Mesodermal cell (in vitro differentiated cells): ENCODE results near the gene RNF175.

Experiments
- H3K27ac ChIP-seq: 2 replicates; pipeline ENCODE4 v1.7.0; 2013; ENCODE audit warnings: mild to moderate bottlenecking, low read depth, low read length, moderate library complexity; ENCODE audit not compliant: severe bottlenecking
- H3K36me3 ChIP-seq: 2 replicates; pipeline ENCODE4 v1.7.1; 2013; ENCODE audit warnings: mild to moderate bottlenecking, low read length, moderate library complexity; ENCODE audit not compliant: control insufficient read depth, insufficient read depth
- H3K4me1 ChIP-seq: one replicate; pipeline ENCODE4 v1.7.1; 2013; ENCODE audit warnings: mild to moderate bottlenecking, low read length; ENCODE audit not compliant: insufficient read depth, control insufficient read depth, poor library complexity, severe bottlenecking
- H3K4me3 ChIP-seq: 2 replicates; pipeline ENCODE4 v1.7.0; 2013; ENCODE audit warnings: low read length, control low read depth, mild to moderate bottlenecking; ENCODE audit not compliant: insufficient read depth, poor library complexity, severe bottlenecking; ENCODE audit errors: extremely low read depth
- H3K9me3 ChIP-seq: 2 replicates; pipeline ENCODE4 v1.7.1; 2013; ENCODE audit warnings: mild to moderate bottlenecking, low read length, moderate library complexity; ENCODE audit not compliant: control insufficient read depth
- WGBS, 2 experiments: methylation state at CpG; one replicate each; pipeline ENCODE4 v1.1.5; 2013; ENCODE audit warnings: missing lambda C conversion rate in 2 of 2; ENCODE audit not compliant: insufficient coverage in 2 of 2; 5-methylcytosine and 5-hydroxymethylcytosine counted together

RNF175 gene

DNA sequence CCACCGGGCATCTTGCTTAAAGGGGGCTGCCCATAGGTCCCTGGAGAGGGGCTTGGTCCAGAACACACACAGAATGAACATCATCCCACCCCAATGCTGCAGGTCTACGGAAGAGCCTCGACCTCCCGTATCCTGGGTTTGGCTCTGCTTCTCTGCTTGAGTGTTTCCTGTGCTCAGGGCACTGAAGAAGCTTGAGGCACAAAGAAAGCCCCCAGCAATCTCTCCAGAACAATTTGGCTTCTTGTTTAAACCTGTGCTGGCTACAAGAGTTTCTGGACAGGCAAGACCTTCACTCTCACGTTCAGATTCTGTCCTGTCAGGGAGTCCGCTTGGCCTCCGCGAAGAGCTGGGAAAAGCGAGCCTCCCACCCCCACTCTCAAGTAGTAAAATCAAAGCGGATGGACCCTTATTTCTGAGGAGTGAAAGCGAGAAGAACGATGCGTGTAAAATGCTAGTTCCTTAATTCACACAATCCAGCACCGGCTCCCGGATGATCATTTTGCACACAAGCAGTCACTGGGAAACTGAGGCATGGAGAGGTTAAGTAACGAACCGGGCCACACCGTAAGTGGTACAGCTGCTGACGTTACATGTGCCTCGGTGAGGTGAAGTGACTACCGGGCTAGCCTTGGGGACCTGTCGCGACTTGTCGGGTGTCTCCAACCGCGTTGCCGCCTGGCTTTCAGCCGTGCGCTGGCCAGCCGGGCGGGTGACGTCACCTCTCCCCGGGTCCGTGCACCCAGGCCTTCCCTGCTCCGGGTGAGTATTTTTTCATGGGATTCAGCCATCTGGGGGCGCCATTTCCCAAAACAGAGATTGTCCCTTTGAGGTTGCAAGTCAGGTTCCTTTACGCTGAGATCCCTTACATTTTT lies 32.2 kb upstream of the RNF175 start:
- Histone ChIP-seq H3K4me3 (peak overlapping the region; percentile 20), H3K36me3 (no peaks in the 10 kb centered on the region), H3K27ac (no peak overlapping the region), H3K9me3 (no peaks in the 10 kb centered on the region), H3K4me1 (peaks cover 15% of the 10 kb centered on the region)
- WGBS, 2 experiments, result 47 to 53% methylated on average over 32 to 34 of the region's 37 CpGs

DNA sequence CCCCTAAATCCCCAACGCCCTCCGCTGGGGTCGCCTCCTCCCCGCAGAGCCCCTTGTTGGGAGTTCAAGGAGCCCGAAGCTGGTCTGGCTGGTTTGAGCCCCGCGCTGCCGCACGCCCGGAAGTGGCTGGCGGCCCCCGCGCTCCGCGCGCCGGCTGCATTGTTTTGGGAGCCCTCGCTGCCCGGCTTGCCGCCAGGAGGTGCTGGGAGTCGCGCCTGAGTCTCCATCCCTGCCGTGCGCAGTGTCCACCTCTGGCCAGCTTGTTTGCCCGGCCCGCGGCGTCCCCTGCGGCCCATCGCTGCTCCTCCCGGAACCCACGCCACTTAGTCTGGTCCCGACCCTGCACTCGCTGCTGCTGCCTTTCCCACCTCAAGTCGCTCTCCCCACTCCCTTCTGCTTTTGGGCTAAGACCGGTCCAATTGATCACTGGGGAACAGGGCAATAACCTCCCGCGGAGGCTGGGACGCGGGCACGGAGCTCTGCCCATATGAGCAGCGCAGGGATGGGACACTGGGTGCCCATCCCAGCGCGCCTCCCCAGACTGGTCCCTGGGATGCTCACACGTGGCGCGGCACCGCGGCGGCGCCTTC lies 31.2 kb upstream of the RNF175 start:
- Histone ChIP-seq H3K27ac (peak overlapping the region; percentile 67), H3K4me3 (peak overlapping the region; percentile 17), H3K36me3 (no peaks in the 10 kb centered on the region), H3K4me1 (peaks cover 20% of the 10 kb centered on the region), H3K9me3 (no peaks in the 10 kb centered on the region)
- 8 to 15% methylated on average over 23 to 39 of the region's 51 CpGs for WGBS, 2 experiments

DNA sequence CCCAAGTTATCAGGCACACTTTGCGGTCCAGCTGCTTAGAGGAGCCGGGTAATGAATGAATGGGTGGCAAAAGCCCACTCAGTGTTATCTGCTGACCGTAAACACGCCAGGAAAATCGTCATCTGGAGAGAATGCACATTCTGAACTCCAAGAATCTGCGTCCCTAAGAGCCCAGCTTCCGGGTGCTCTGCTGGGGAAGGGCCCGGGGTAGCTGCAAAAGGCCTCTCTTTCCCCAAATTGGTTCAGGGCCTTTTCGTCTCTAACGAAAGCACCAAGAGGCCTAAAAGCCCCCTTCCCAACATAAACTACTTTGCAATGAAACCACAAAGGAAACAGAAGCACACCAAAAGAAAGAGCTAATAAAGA lies 30.7 kb upstream of the RNF175 start:
- peak overlapping the region; percentile 17 for H3K4me3 ChIP-seq
- H3K27ac ChIP-seq, result peak overlapping the region; percentile 67
- H3K36me3 ChIP-seq, result no peaks in the 10 kb centered on the region
- WGBS, 2 experiments, result 5 to 6% methylated on average over 8 of the region's 10 CpGs
- H3K9me3 ChIP-seq, result no peaks in the 10 kb centered on the region
- peaks cover 21% of the 10 kb centered on the region for H3K4me1 ChIP-seq

DNA sequence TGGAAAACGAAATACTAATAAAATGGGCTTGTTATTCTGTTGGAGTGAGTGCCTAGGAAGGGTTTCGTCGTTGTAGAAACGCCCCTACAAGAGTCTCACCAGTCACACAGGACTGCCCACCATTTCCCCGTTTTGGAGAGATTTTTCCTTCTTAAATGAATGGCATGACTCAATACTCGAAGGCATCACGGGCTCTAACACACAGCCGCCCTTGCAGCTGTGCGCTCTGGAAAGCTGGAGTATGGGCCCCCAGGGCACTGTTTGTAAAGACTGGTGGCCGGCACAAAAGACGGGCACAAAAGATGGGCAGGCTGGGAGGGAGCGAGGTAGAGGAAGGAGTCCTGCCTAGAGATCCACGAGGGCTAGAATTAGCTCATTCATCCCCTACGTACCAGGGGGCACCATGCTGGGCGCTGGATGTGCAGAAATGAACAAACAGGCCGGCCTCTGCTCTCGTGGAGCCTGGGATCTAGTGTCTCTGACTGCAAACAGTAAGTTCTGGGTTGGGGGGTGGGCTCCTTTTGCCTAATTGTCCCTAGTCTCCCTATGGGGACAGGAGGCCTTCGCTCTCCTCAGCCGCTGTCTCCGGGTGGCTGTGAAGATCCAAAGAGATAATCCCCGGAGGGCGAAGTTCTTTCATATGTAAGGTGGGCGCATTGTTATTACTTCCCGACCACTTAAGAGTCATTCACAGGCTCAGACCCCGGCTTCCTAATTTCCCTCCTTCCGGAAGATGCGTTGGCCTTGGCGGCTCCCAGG lies 30.1 kb upstream of the RNF175 start:
- 10 to 17% methylated on average over 10 to 20 of the region's 28 CpGs for WGBS, 2 experiments
- H3K36me3 ChIP-seq, result no peaks in the 10 kb centered on the region
- H3K9me3 ChIP-seq, result no peaks in the 10 kb centered on the region
- H3K4me3 ChIP-seq, result peak overlapping the region; percentile 46
- H3K4me1 ChIP-seq, result peaks cover 21% of the 10 kb centered on the region
- H3K27ac ChIP-seq, result peak overlapping the region; percentile 67

DNA sequence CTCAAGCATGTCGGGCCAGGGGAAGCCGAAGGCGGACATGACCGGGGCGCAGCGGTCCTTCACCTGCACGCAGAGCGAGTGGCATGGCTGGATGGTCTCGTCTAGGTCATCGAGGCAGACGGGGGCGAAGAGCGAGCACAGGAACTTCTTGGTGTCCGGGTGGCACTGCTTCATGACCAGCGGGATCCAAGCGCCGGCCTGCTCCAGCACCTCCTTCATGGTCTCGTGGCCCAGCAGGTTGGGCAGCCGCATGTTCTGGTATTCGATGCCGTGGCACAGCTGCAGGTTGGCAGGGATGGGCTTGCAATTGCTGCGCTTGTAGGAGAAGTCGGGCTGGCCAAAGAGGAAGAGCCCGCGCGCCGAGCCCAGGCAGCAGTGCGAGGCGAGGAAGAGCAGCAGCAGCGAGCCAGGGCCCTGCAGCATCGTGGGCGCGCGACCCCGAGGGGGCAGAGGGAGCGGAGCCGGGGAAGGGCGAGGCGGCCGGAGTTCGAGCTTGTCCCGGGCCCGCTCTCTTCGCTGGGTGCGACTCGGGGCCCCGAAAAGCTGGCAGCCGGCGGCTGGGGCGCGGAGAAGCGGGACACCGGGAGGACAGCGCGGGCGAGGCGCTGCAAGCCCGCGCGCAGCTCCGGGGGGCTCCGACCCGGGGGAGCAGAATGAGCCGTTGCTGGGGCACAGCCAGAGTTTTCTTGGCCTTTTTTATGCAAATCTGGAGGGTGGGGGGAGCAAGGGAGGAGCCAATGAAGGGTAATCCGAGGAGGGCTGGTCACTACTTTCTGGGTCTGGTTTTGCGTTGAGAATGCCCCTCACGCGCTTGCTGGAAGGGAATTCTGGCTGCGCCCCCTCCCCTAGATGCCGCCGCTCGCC lies 28.8 kb upstream of the RNF175 start, which contains the start of gene SFRP2:
SFRP2 (minus strand) TSS at position 671 of the 864 bp plus-strand sequence; CDS start at position 423, 248 bp downstream.
- peak within 1 kb of the TSS; percentile 46 for H3K4me3 ChIP-seq
- H3K27ac ChIP-seq, result peak within 1 kb of the TSS; percentile 67

DNA sequence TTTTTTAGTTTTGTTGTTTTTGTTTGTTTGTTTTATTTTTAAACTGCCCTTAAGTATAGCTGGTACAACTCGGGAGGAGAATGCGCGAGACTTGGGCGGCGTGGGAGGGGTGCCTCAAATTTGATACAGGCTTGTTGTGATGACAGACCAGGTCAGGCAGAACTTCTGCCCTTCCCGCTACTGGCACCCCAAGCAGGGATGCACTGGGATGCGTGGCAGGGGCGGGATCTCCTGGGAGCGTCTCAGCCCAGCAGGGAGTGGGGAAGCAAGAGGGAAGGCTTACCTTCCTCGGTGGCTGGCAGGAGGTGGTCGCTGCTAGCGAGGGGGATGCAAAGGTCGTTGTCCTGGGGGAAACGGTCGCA lies 28.2 kb upstream of the RNF175 start:
- Histone ChIP-seq H3K36me3 (no peaks in the 10 kb centered on the region), H3K27ac (no peak overlapping the region), H3K4me3 (peak overlapping the region; percentile 46), H3K9me3 (no peaks in the 10 kb centered on the region), H3K4me1 (peaks cover 21% of the 10 kb centered on the region)
- 0 to 3% methylated on average over 10 to 15 of the region's 15 CpGs for WGBS, 2 experiments

More for the DNA sequence above, 28.8 kb upstream of the RNF175 start, which contains the start of gene SFRP2:
- H3K4me1 ChIP-seq, result peaks cover 21% of the 10 kb centered on the region
- H3K9me3 ChIP-seq, result no peaks in the 10 kb centered on the region
- WGBS, 2 experiments, result 1% methylated on average over 52 to 67 of the region's 72 CpGs
- H3K36me3 ChIP-seq, result no peaks in the 10 kb centered on the region

DNA sequence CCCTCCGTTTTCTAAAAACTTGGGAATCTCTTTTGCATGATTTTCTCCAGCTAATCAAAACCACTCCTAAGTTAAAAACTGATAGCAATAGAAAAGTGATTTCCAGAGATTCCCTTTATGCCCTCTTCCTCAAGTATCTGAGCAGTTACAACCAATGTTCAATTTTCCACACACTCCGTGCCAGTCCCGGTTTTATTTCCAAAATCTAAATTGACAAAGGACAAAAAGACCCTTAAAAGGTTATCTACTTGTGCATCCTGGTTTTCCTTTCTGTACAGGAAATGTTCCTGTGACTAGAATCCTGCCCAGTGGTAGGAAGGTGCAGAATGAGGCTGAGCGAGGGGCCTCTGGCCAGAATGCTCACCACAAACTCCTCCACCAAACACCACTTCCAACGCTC lies 27.8 kb upstream of the RNF175 start:
- Histone ChIP-seq H3K36me3 (no peaks in the 10 kb centered on the region), H3K4me1 (peaks cover 21% of the 10 kb centered on the region), H3K27ac (no peak overlapping the region), H3K9me3 (no peaks in the 10 kb centered on the region), H3K4me3 (peak overlapping the region; percentile 46)
- 0 to 12% methylated on average over 1 to 5 of the region's 5 CpGs for WGBS, 2 experiments

DNA sequence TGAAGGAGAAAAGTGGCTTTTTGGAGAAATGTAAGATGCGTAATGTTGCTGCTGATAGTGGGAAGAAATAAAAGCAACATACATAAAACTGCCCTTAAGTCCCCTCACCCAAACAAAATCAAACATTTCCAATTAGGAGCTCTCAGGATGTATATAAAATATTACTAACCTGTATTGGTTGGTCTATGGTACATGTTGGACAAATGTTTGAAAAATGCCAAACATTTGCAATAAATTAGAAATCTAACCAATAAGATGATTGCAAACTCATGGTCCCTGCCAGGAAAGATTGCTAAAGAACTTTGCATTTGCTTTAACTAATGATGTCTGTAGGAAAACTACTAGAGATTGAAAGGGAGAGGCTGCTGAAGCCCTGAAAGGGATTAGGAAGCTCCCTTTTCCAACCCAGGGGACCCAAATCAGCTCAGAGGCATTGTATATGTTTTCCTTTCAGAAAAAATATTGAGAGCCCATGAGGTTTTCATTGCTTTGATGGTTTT lies 27.3 kb upstream of the RNF175 start:
- Histone ChIP-seq H3K27ac (no peak overlapping the region), H3K36me3 (no peaks in the 10 kb centered on the region), H3K4me3 (peak overlapping the region; percentile 46)

DNA sequence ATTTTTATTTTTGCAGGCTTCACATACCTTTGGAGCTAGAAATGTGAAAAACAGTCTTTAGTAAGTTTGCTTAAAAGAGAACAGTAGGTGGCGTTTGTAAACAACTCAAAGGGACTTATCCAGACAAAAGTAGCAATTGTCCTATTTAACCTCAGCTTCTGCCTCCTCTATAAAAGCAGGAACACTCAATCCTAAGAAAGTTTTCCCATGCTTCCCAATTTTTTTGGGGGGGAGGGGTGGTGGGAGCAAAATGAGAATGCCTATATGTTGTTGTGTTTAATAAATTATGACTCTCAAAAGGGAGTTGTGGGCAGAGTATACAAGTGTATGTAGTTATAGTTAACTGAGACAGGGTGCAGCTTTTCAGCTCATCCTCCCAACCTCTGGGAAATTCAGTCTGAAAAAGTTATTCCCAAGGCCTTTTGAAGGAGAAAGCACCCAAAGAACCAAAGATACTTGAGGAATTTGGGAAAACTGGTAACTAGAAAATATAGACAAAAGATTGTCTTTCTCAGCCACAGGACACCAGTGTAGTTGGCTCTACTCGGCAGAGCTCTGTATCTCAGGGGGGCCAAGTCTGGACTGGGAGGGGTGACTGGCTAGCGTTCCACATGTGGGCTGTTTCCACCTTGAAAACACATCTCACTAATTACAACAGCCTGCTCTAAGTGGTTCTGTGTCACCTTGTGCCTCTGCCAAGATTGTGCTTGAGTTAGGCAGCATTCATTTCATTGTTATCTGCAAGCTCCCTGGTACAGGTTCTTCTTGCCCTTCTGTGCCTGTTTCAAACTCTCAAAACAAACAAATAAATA lies 26.3 kb upstream of the RNF175 start:
- H3K36me3 ChIP-seq, result no peaks in the 10 kb centered on the region
- H3K9me3 ChIP-seq, result no peaks in the 10 kb centered on the region
- WGBS, 2 experiments, result 0% methylated on average over 1 of the region's 3 CpGs; no CpG with 5 or more reads in 1 of the 2 experiments
- peaks cover 21% of the 10 kb centered on the region for H3K4me1 ChIP-seq
- H3K4me3 ChIP-seq, result peak overlapping the region; percentile 11
- H3K27ac ChIP-seq, result peak overlapping the region; percentile 13

More for the DNA sequence above, 27.3 kb upstream of the RNF175 start:
- H3K4me1 ChIP-seq, result peaks cover 21% of the 10 kb centered on the region
- WGBS, 2 experiments, result no CpG with 5 or more reads among the region's 1 CpG
- H3K9me3 ChIP-seq, result no peaks in the 10 kb centered on the region
